Endothelial cell of umbilical vein (primary cell): Measurements from ENCODE around the gene GBF1. TPM values are rescaled to one million over a fixed set of nuclear protein-coding genes. Genes with fewer than 3 reads are reported as not detected.

Source experiments
- BruUV-seq: library from RNA; stranded (reverse); fragments of 400-500 nt; replicated peaks from 2 replicates; lab custom pipeline; 2021; lab: Mats Ljungman, UMichigan
- CTCF ChIA-PET: fragments of 300-600, 350-600 bp; sonication (Branson Sonifier 250); formaldehyde crosslinking; loops from one replicate; lab custom pipeline; 2021; ENCODE audit warnings: antibody characterized with exemption, inconsistent platforms; lab: Charles Lee
- POLR2A ChIA-PET: fragments of 300-600, 350-600 bp; sonication (Branson Sonifier 250); formaldehyde crosslinking; loops from one replicate; lab custom pipeline; 2021; ENCODE audit warnings: antibody characterized with exemption, inconsistent platforms; lab: Charles Lee
- DNase-seq: peaks from one replicate; pipeline ENCODE4 v3.0.0-alpha.2; 2011; ENCODE audit warnings: low read depth, low spot score
- FAIRE-seq: peaks from 2 replicates; lab custom pipeline; 2011; peaks lifted over from hg19 to GRCh38; lab: Jason Lieb, UNC
- H2AFZ ChIP-seq: 2 replicates; pipeline ENCODE4 v1.6.0; 2012; ENCODE audit warnings: low read depth, low read length, control low read depth, inconsistent platforms
- H3K27ac ChIP-seq: 2 replicates; pipeline ENCODE4 v1.5.1; 2011; ENCODE audit warnings: low read depth, mild to moderate bottlenecking, control low read depth, low read length, moderate library complexity; ENCODE audit not compliant: insufficient read depth
- H3K27me3 ChIP-seq, 2 experiments: 2 replicates each; pipeline versions ENCODE4 v1.6.0 to v1.6.1; 2011; ENCODE audit warnings: low read length in 2 of 2, mixed read lengths in 1 of 2; ENCODE audit not compliant: control insufficient read depth in 2 of 2, insufficient read depth in 2 of 2
- H3K36me3 ChIP-seq, 2 experiments: 2 replicates in 1 of 2; 3 replicates in 1 of 2; pipeline ENCODE4 v1.5.1; 2011; ENCODE audit warnings: low read length in 2 of 2, mild to moderate bottlenecking in 1 of 2, moderate library complexity in 1 of 2; ENCODE audit not compliant: control insufficient read depth in 2 of 2, insufficient read depth in 2 of 2; ENCODE audit errors: extremely low read depth in 1 of 2
- H3K4me1 ChIP-seq: 3 replicates; pipeline ENCODE4 v1.5.1; 2011; ENCODE audit warnings: mild to moderate bottlenecking, low read length; ENCODE audit not compliant: control insufficient read depth, insufficient read depth; ENCODE audit errors: extremely low read depth
- H3K4me2 ChIP-seq: 2 replicates; pipeline ENCODE4 v1.6.1; 2011; ENCODE audit warnings: low read length, control low read depth, mixed read lengths; ENCODE audit not compliant: insufficient read depth
- H3K4me3 ChIP-seq, 3 experiments: fragments of 200-600 bp in 1 of 3; sonication (generic), shearing (Covaris generic) in 1 of 3; replicated peaks in 1 of 3; 2 replicates each; pipeline ENCODE4 v1.5.1; 2011 to 2016; ENCODE audit warnings: control low read depth in 3 of 3, low read length in 3 of 3, mild to moderate bottlenecking in 2 of 3, inconsistent platforms in 1 of 3, low read depth in 1 of 3, moderate library complexity in 1 of 3; ENCODE audit not compliant: insufficient read depth in 1 of 3
- H3K79me2 ChIP-seq: 2 replicates; pipeline ENCODE4 v1.6.0; 2012; ENCODE audit warnings: low read length, inconsistent platforms; ENCODE audit not compliant: control insufficient read depth, insufficient read depth
- H3K9ac ChIP-seq: replicated peaks from 2 replicates; pipeline ENCODE3; 2011; ENCODE audit warnings: low read length, control low read depth; ENCODE audit not compliant: insufficient read depth; ENCODE audit errors: extremely low read depth
- H3K9me1 ChIP-seq: replicated peaks from 3 replicates; pipeline ENCODE4 v1.6.0; 2011; ENCODE audit warnings: mild to moderate bottlenecking, low read length; ENCODE audit not compliant: control insufficient read depth, insufficient read depth; ENCODE audit errors: extremely low read depth
- H3K9me3 ChIP-seq: replicated peaks from 2 replicates; pipeline ENCODE4 v1.5.1; 2012; ENCODE audit warnings: low read length, inconsistent platforms; ENCODE audit not compliant: control insufficient read depth, insufficient read depth
- H4K20me1 ChIP-seq: replicated peaks from 2 replicates; pipeline ENCODE3; 2011; ENCODE audit warnings: mild to moderate bottlenecking, low read length; ENCODE audit not compliant: control insufficient read depth, insufficient read depth; ENCODE audit errors: extremely low read depth
- CTCF ChIP-seq, 2 donors: IDR thresholded peaks; 1 replicate in 1 of 2; 2 replicates in 1 of 2; pipeline ENCODE4 v1.5.1; 2011; ENCODE audit warnings: low read length in 2 of 2, mild to moderate bottlenecking in 2 of 2, moderate library complexity in 2 of 2, control low read depth in 1 of 2, inconsistent platforms in 1 of 2, low read depth in 1 of 2; ENCODE audit not compliant: insufficient read depth in 1 of 2; ENCODE audit errors: extremely low read depth in 1 of 2
- EZH2 ChIP-seq: IDR thresholded peaks from 2 replicates; pipeline ENCODE4 v1.6.1; 2012; ENCODE audit warnings: borderline replicate concordance, low read depth, mild to moderate bottlenecking, moderate library complexity, low read length, inconsistent platforms; ENCODE audit not compliant: severe bottlenecking
- FOS ChIP-seq: IDR thresholded peaks from 2 replicates; pipeline ENCODE4 v1.6.1; 2011; ENCODE audit warnings: mild to moderate bottlenecking, low read length, moderate library complexity, borderline replicate concordance; ENCODE audit not compliant: insufficient read depth
- GATA2 ChIP-seq: IDR thresholded peaks from 2 replicates; pipeline ENCODE4 v1.7.0; 2011; ENCODE audit warnings: low read depth, mild to moderate bottlenecking, moderate library complexity, mixed read lengths, low read length; ENCODE audit not compliant: insufficient read length, insufficient read depth
- JUN ChIP-seq: IDR thresholded peaks from 2 replicates; pipeline ENCODE4 v1.6.1; 2011; ENCODE audit warnings: borderline replicate concordance, low read depth; ENCODE audit not compliant: insufficient read length, insufficient read depth
- MAX ChIP-seq: IDR thresholded peaks from 2 replicates; pipeline ENCODE4 v1.6.1; 2011; ENCODE audit not compliant: insufficient read depth, insufficient read length
- MYC ChIP-seq: IDR thresholded peaks from one replicate; pipeline ENCODE4 v1.6.1; 2011; ENCODE audit warnings: mild to moderate bottlenecking, low read depth, low read length
- POLR2A ChIP-seq: IDR thresholded peaks from 2 replicates; pipeline ENCODE4 v1.6.1; 2012; ENCODE audit warnings: low read depth, mild to moderate bottlenecking, control low read depth, low read length
- POLR2AphosphoS5 ChIP-seq: IDR thresholded peaks from 2 replicates; pipeline ENCODE4 v1.6.1; 2012; ENCODE audit warnings: low read depth, mild to moderate bottlenecking, control low read depth, low read length, moderate library complexity; ENCODE audit not compliant: insufficient read depth
- dilution Hi-C: fragments of 300-500 bp; cut with MboI; formaldehyde crosslinking; loops from one replicate; pipeline ENCODE4 v1.15.0; 2019; ENCODE audit warnings: low sequenced_read_pairs; ENCODE audit not compliant: extremely low pct_ligation_motif_present
- intact Hi-C: fragments of 100-400 bp; cut with micrococcal nuclease; formaldehyde crosslinking; loops from one replicate; pipeline ENCODE4 v1.10.0; 2022
- polyA plus RNA-seq, 4 experiments: library from polyadenylated mRNA; depleted of rRNA in 3 of 4; stranded (reverse) in 3 of 4; unstranded in 1 of 4; fragments of >200 nt; gene quantifications; 2 replicates each; pipeline versions ENCODE4 v1.2.1 to v1.2.3, GENCODE V29; 2011 to 2012; ENCODE audit warnings: missing spikeins in 1 of 4
- total RNA-seq: library from RNA; stranded (reverse); gene quantifications from 2 replicates; pipeline ENCODE4 v1.2.3, GENCODE V29; 2021

Gene GBF1
- total and polyA plus RNA-seq, 2 donors (not counting 3 experiments of a cell fraction or from before 2014, with no cell fraction given): 26.0 to 49.7 TPM

GRCh38 chr10:102222797-102223196 is 22.5 kb upstream of the GBF1 start:
- no peaks in the 10 kb centered on the region for H3K9me3 ChIP-seq
- dilution Hi-C loops (no loop called here), intact Hi-C loops (no loop called here)
- peaks cover 10% of the 10 kb centered on the region for H3K4me1 ChIP-seq
- H3K9ac ChIP-seq: no peak overlapping the region
- TF ChIP-seq CTCF (IDR thresholded peaks at IDR 0.05; ENCODE audit: extremely low read depth in 1 of 2, insufficient read depth in 1 of 2, low read depth in 1 of 2, low read length in 2 of 2) (no peak), GATA2 (no peak), POLR2A (no peak), POLR2AphosphoS5 (no peak), FOS (no peak), EZH2 (no peak), MYC (no peak), JUN (no peak), MAX (no peak)
- H3K79me2 ChIP-seq: no peaks in the 10 kb centered on the region
- peaks cover 48 to 57% of the 10 kb centered on the region in 2 experiments for H3K27me3 ChIP-seq
- H3K4me2 ChIP-seq: no peak overlapping the region
- H3K27ac ChIP-seq: no peak overlapping the region
- no peak overlapping the region for H2AFZ ChIP-seq
- no peak overlapping the region for H3K4me3 ChIP-seq
- DNase-seq: no peak
- ChIA-PET CTCF (interaction anchor here (1.2 to 1.7 kb wide), 3 partner anchors 53 to 176 kb away, joined by 3 to 8 read pairs (median 5); no protein-coding TSS in a partner anchor), POLR2A (no interaction called here)
- BruUV-seq: no TSS peak
- no peaks in the 10 kb centered on the region for H3K36me3 ChIP-seq
- H3K9me1 ChIP-seq: no peaks in the 10 kb centered on the region
- peak; percentile 33 for FAIRE-seq
- H4K20me1 ChIP-seq: no peaks in the 10 kb centered on the region
